IgD-negative memory B cell (primary cell): Measurements from ENCODE around the gene PNMA8C. TPM values are rescaled to one million over a fixed set of nuclear protein-coding genes. Genes with fewer than 3 reads are reported as not detected.
A peak's percentile ranks its signal among the peaks of the same experiment; 100 is the strongest.

Source experiments
- H3K27ac Mint-ChIP-seq, 3 donors: one replicate each; pipeline ENCODE4 v1.8.0; 2020 to 2022; ENCODE audit warnings: mild to moderate bottlenecking in 3 of 3, mixed read lengths in 3 of 3, moderate library complexity in 1 of 3
- H3K27me3 Mint-ChIP-seq: one replicate; pipeline ENCODE4 v1.8.0; 2021; ENCODE audit warnings: mixed read lengths
- H3K36me3 Mint-ChIP-seq: one replicate; pipeline ENCODE4 v1.8.0; 2020; ENCODE audit warnings: mild to moderate bottlenecking, mixed read lengths
- H3K4me1 Mint-ChIP-seq, 3 donors: one replicate each; pipeline ENCODE4 v1.8.0; 2020 to 2022; ENCODE audit warnings: mixed read lengths in 3 of 3, mild to moderate bottlenecking in 1 of 3
- H3K4me3 Mint-ChIP-seq, 4 donors: one replicate each; pipeline ENCODE4 v1.8.0; 2020 to 2022; ENCODE audit warnings: mild to moderate bottlenecking in 4 of 4, mixed read lengths in 4 of 4, moderate library complexity in 3 of 4
- H3K9me3 Mint-ChIP-seq, 3 donors: one replicate each; pipeline ENCODE4 v1.8.0; 2020 to 2021; ENCODE audit warnings: mixed read lengths in 3 of 3, mild to moderate bottlenecking in 1 of 3
- polyA plus RNA-seq: library from polyadenylated mRNA; unstranded; fragments of 300-500 nt; fragmentation: Illumina TruSeq; gene quantifications from one replicate; pipeline ENCODE4 v1.2.3, GENCODE V29; 2021

The PNMA8C gene
- not detected for polyA plus RNA-seq

DNA sequence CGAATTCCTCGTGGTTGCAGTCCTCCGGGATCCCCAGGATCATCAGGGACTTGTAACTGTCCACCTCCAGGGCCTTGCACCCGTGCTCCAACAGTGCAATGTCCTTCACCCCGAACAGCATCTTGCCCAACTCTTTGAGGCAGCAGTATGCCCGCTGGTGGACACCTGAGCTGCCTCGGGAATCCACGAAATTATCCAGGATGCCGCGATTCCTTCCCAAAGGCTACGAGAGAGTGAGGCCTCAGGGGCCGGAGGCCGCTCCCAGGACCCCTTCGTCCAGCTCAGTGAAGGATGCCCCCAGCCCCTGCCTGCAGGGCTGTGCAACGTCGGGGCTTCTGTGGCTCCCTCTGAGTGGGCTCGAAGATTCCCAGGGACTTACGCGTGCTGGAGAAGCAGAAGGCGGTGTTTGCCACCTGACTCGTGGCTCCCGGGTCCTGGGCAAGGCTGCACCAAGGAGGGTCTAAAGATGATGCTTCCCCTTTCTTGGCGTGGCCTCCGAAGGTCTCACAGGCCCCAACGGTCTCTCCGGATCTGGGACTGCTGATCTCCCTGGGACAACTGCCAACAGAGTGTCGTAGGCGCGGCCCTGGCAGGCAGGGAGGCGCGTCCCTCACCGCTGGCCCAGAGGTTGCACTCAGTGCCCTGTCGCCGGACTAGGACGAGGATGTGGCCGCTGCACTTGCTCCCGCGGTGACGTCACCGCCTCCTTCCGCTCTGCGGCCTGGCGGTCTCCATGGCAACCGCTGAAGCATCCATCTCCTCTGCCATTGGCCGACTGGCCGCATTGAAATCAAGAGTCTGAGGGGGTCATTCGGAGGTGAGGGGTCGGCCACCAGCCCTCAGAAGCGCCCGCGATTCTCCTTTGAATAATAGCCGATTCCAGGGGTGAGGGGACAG is at the start of gene PNMA8C:
PNMA8C (minus strand) TSS at position 698 of the 897 bp plus-strand sequence; CDS start at position 121, 577 bp downstream.
- Mint-ChIP-seq H3K4me3 (peak within 1 kb of the TSS in 3 of 4 donors; percentile 46 to 61 (median 61)), H3K4me1 (peaks cover 8 to 14% (median 9%) of the 10 kb centered on the region in 3 donors), H3K27me3 (peaks cover 53% of the 10 kb centered on the region), H3K27ac (peak within 1 kb of the TSS in 2 of 3 donors; percentile 23 to 56), H3K36me3 (peaks cover 6% of the 10 kb centered on the region), H3K9me3 (peaks cover 0 to 5% (median 0%) of the 10 kb centered on the region in 3 donors)

GRCh38 chr19:46475986-46476385 is 47.2 kb upstream of the PNMA8C start:
- Mint-ChIP-seq H3K27ac (no peak overlapping the region), H3K27me3 (peaks cover 43% of the 10 kb centered on the region), H3K4me3 (no peak overlapping the region), H3K4me1 (peaks cover 0 to 2% (median 0%) of the 10 kb centered on the region in 3 donors), H3K36me3 (no peaks in the 10 kb centered on the region), H3K9me3 (peaks cover 0 to 3% (median 0%) of the 10 kb centered on the region in 3 donors)

- Mint-ChIP-seq H3K27ac (no peak overlapping the region), H3K27me3 (peaks cover 46% of the 10 kb centered on the region), H3K9me3 (peaks cover 0 to 3% (median 0%) of the 10 kb centered on the region in 3 donors), H3K36me3 (no peaks in the 10 kb centered on the region), H3K4me3 (no peak overlapping the region), H3K4me1 (peaks cover 0 to 2% (median 0%) of the 10 kb centered on the region in 3 donors)
Measured at GRCh38 chr19:46474211-46474610, 45.5 kb upstream of the PNMA8C start.

DNA sequence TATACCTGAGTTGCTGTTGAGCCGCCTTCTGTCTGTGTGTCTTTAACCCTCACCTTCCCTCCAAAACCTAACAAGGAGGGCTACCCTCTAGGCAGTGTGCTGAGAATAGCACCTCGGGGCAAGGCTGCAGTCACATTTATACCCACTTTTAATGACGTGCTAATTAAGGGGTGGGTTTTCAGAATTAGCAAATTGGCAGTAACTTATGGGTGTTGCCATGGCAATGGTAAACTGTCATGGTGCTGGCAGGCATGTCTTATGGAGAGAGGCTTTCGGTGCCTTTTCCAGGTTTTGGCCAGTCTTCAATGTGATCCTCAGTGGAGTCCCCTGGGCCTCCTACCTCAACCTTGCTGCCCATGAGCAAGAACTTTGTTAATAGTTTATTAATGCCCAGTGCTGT is 43.9 kb upstream of the PNMA8C start:
- Mint-ChIP-seq H3K4me3 (no peak overlapping the region), H3K4me1 (no peaks in the 10 kb centered on the region), H3K27ac (no peak overlapping the region), H3K36me3 (no peaks in the 10 kb centered on the region), H3K9me3 (peaks cover 0 to 8% (median 0%) of the 10 kb centered on the region in 3 donors), H3K27me3 (peaks cover 37% of the 10 kb centered on the region)

DNA sequence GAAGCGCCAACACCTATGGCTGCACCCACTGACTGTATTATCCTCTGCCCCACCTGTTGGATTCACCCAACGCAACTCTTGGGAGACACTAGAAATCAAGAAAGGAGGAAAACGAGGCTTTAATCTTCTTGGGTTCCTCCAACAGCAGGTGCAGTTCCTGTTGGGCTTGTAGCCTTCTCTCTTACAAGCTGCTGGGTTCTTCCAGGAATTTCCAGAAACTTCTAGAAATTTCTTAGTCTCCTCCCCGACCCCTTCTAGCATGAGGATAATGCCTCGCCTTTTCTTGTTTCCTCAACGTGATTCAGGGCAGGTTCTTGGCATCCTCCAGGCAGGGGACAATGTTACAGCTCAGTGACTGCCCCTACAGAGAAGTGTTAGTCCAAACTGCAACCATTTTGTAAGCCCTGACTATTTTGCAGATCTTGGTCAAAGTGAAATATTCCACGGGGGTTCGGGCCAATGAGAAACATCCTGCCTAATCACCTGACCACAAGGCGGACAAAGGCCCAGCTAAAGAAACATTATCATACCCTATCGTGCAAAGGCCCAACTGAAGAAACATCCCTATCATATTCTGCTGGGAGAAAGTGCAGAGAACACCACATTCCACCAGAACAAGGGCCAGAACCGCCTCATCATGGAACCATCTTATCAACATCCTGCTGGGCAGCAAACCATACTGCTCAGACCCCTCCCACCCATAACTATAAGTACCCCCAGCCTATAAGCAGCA is 43.2 kb upstream of the PNMA8C start:
- Mint-ChIP-seq H3K36me3 (no peaks in the 10 kb centered on the region), H3K27me3 (peaks cover 35% of the 10 kb centered on the region), H3K9me3 (peaks cover 0 to 8% (median 0%) of the 10 kb centered on the region in 3 donors), H3K4me1 (peaks cover 0 to 2% (median under 1%) of the 10 kb centered on the region in 3 donors), H3K4me3 (peak overlapping the region in 1 of 4 donors; percentile 30), H3K27ac (no peak overlapping the region)

- Mint-ChIP-seq H3K4me1 (peaks cover 5 to 9% (median 7%) of the 10 kb centered on the region in 3 donors), H3K27me3 (peaks cover 39% of the 10 kb centered on the region), H3K36me3 (no peaks in the 10 kb centered on the region), H3K9me3 (peaks cover 0 to 8% (median 0%) of the 10 kb centered on the region in 3 donors), H3K27ac (no peak within 1 kb of the TSS), H3K4me3 (peak within 1 kb of the TSS in 1 of 4 donors; percentile 30)
Measured at GRCh38 chr19:46471116-46471733, 42.5 kb upstream of the PNMA8C start, which contains the start of gene PNMA8A. Gene PNMA8A (minus strand): TSS chr19:46471563. CDS start chr19:46471035, 528 bp downstream.

- peaks cover 0 to 8% (median 0%) of the 10 kb centered on the region in 3 donors for H3K9me3 Mint-ChIP-seq
- H3K4me1 Mint-ChIP-seq: peaks cover 5 to 9% (median 8%) of the 10 kb centered on the region in 3 donors
- H3K27me3 Mint-ChIP-seq: peaks cover 38% of the 10 kb centered on the region
- H3K27ac Mint-ChIP-seq: no peak overlapping the region
- H3K4me3 Mint-ChIP-seq: no peak overlapping the region
- H3K36me3 Mint-ChIP-seq: no peaks in the 10 kb centered on the region
Measured at GRCh38 chr19:46470376-46470775, 41.6 kb upstream of the PNMA8C start.

DNA sequence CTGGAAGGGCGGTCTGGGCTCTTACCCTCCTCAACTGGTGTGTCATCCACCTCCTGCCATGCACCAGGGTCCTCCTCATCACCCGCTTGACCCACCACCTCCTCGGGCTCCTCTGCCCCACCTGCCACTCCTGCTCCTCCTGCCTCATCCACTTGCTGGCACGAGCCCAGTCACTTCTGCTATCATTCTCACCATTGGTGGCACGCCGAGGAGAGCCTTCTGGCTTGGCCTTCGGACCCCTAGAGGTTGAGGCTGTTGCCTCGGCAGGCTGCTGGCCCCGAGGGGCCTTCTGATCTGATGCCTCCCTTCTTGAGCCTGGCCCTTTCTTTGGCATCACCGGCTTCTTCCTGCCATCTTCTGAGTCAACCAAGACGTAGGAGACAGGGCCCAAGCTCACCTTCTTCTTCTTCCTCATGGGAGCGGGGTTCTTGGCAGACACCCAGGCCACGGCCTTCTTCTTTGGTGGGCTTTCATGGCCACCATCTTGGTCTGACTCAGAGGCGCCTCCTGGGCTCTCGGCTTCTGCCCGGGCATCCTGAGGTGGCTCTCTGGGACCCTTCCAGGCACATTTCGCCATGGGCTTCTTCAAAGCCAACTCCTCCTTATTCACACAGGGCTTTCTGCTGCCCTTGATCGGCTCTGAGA is 40.9 kb upstream of the PNMA8C start:
- H3K4me3 Mint-ChIP-seq: peak overlapping the region in 1 of 4 donors; percentile 22
- peaks cover 0 to 9% (median 0%) of the 10 kb centered on the region in 3 donors for H3K9me3 Mint-ChIP-seq
- H3K4me1 Mint-ChIP-seq: peaks cover 5 to 9% (median 8%) of the 10 kb centered on the region in 3 donors
- peaks cover 39% of the 10 kb centered on the region for H3K27me3 Mint-ChIP-seq
- H3K27ac Mint-ChIP-seq: no peak overlapping the region
- no peaks in the 10 kb centered on the region for H3K36me3 Mint-ChIP-seq

DNA sequence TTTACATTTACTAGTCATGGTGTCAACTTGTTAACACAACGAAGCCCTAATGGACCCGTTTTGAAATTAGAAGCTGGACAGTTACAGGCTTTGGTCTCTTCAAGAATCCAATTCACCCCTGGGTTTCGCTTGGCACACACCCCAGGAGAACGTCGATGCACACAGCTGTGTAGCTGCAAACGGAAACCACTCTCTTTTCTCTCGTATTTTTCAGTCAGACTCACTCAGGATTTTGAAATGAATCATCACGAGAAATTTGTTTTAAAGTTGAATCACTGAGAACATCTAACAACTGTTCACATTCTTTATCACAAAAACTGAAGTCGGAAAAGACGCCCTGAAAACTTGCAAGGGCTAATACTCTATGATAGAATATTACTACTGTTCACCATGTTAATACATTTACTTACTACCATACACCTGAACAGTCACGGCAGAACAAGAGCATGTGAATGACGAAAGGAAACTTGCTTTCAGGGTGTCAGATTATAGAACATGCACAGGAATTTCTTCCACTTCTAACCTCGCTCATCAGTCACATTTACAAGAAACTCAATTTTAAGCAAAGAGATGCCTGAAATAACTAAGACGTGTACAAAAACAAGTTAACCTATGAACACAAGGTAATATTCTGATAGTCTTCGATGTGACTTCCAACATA is 37.9 kb upstream of the PNMA8C start:
- Mint-ChIP-seq H3K4me3 (no peak overlapping the region), H3K9me3 (peaks cover 0 to 7% (median 0%) of the 10 kb centered on the region in 3 donors)

GRCh38 chr19:46463516-46463915 is 34.8 kb upstream of the PNMA8C start:
- peaks cover 18% of the 10 kb centered on the region for H3K27me3 Mint-ChIP-seq
- H3K27ac Mint-ChIP-seq: no peak overlapping the region
- peaks cover 0 to 7% (median 0%) of the 10 kb centered on the region in 3 donors for H3K9me3 Mint-ChIP-seq
- peaks cover 5 to 9% (median 8%) of the 10 kb centered on the region in 3 donors for H3K4me1 Mint-ChIP-seq
- H3K4me3 Mint-ChIP-seq: no peak overlapping the region
- no peaks in the 10 kb centered on the region for H3K36me3 Mint-ChIP-seq

More for the DNA sequence above, 37.9 kb upstream of the PNMA8C start:
- H3K36me3 Mint-ChIP-seq: no peaks in the 10 kb centered on the region
- H3K4me1 Mint-ChIP-seq: peaks cover 5 to 9% (median 8%) of the 10 kb centered on the region in 3 donors
- no peak overlapping the region for H3K27ac Mint-ChIP-seq
- peaks cover 19% of the 10 kb centered on the region for H3K27me3 Mint-ChIP-seq

DNA sequence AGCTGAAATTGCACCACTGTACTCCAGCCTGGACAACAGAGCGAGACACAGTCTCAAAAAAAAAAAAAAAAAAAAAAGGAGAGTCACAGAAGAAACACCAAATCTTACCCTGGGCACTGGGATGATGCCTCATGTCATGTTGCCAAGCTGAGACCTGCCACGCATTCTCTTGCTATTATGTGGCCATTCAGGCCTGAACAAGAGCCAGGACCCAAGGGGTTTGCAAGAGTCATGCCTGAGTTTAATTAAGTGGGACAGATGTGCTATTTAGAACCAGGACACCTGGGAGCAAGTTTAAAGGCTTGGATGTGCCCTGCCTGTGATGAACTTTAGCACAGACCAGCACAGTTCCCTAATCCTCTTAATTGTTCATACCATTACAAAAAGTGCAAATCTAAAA is 32.8 kb upstream of the PNMA8C start:
- Mint-ChIP-seq H3K36me3 (no peaks in the 10 kb centered on the region), H3K4me1 (peaks cover under 1 to 4% (median 3%) of the 10 kb centered on the region in 3 donors), H3K27ac (no peak overlapping the region), H3K9me3 (peaks cover 0 to 3% (median 1%) of the 10 kb centered on the region in 3 donors), H3K27me3 (peaks cover 20% of the 10 kb centered on the region), H3K4me3 (no peak overlapping the region)

DNA sequence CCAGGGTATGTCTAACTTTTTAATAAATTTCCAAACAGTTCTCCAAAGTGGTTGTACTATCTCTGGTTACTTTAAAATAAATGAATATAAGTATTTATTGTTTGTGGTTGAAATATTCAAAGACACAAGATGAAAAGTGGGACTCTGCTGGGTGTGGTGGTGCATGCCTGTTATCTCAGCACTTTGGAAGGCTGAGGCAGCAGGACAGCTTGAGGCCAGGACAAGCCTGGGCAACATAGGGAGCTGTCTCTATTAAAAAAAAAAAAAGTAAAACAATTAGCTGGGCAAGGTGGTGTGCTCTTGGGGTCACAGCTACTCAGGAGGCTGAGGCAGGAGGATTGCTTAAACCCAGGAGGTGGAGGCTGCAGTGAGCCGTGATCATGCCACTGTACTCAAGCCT is 32.2 kb upstream of the PNMA8C start:
- Mint-ChIP-seq H3K36me3 (no peaks in the 10 kb centered on the region), H3K27ac (no peak overlapping the region), H3K27me3 (peaks cover 16% of the 10 kb centered on the region), H3K4me1 (no peaks in the 10 kb centered on the region), H3K9me3 (peaks cover 0 to 3% (median 1%) of the 10 kb centered on the region in 3 donors), H3K4me3 (no peak overlapping the region)

DNA sequence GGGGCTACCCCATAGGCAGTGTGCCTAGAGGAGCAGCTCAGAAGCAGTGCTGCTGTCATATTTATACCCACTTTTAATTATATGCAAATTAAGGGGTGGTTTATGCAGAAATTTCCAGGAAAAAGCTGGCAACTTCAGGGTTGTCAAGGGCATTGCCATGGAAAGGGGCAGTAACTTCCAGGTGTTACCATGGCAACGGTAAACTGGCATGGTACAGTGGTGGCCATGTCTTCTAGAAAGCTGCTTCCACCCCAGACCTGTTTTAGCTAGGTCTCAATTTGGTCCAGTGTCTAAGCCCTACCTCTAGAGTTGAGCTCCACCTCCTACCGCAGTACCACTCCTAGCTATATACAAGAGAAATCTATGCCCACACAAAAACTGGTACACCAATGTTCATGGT is 31.3 kb upstream of the PNMA8C start:
- Mint-ChIP-seq H3K4me3 (no peak overlapping the region), H3K27ac (no peak overlapping the region), H3K9me3 (peaks cover 0 to 3% (median 0%) of the 10 kb centered on the region in 3 donors), H3K4me1 (no peaks in the 10 kb centered on the region), H3K36me3 (no peaks in the 10 kb centered on the region), H3K27me3 (peaks cover 16% of the 10 kb centered on the region)

DNA sequence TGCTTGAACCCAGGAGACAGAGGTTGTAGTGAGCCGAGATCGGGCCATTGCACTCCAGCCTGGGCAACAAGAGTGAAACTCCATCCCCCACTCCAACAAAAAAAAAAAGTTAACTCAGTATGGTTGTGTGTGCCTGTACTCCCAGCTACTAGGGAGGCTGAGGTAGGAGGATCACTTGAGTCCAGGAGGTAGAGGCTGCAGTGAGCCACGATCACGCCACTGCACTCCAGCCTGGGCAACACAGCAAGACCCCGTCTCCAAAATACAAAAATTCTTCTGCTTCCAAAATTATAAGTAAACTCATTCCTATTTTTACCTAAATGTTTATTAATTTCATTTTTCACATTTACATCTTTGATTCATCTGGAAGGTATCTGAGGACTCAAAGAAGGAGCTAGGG is 28.2 kb upstream of the PNMA8C start:
- no peak overlapping the region for H3K4me3 Mint-ChIP-seq
- H3K27me3 Mint-ChIP-seq: peaks cover 11% of the 10 kb centered on the region
- no peaks in the 10 kb centered on the region for H3K4me1 Mint-ChIP-seq
- H3K36me3 Mint-ChIP-seq: no peaks in the 10 kb centered on the region
- H3K9me3 Mint-ChIP-seq: peaks cover 0 to 3% (median 2%) of the 10 kb centered on the region in 3 donors
- H3K27ac Mint-ChIP-seq: no peak overlapping the region
